ENCODE data around the gene POLA2.
A peak's percentile ranks its signal among the peaks of the same experiment; 100 is the strongest.
"Not testable (repeated sequence)": the region's sequence is repeated elsewhere in the genome, so short reads cannot be mapped to it uniquely, and the experiment has no call there.

POLA2 gene

DNA sequence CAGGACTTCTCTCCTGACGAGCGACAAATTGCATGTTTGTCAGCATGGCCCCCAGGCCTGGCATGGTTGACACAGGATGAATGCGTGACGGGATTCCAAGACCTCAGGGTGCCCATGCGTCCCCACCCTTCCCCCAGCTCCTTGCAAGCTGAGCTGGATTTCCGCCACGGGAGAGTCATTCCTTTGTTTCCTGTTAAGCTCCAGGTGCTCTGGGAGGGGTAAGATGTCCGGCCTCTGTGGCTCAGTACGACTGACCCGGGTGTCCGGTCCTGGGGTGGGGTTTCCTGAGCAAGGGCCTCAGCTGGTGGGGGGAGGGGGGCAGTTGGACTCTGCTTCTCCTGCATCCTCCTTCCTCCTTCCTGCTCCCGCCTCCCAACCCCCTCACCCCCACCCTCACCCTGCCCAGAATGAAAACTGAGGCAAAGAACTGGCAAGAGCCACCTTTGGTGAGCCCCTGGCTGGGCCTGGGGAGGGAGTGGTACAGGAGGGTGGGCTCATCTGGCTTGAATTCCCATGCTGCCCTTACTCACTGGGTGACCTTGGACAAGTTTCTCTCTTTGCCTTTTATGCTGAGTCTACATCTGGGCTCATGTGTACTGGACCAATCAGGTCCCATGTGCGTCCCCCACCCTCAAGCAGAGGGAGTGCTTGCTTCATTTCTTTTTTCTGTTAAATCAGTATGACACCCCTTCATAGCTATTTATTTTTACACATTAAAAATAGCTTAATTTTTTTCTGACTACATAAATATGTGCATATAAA is 55.4 kb downstream of the POLA2 start:
- in situ Hi-C loops (cut with HindIII; ENCODE audit: low pct_ligation_motif_present, low pct_unique_long_range_greater_than_20kb, low sequenced_read_pairs) = no loop called here
- DNase-seq = no peak

DNA sequence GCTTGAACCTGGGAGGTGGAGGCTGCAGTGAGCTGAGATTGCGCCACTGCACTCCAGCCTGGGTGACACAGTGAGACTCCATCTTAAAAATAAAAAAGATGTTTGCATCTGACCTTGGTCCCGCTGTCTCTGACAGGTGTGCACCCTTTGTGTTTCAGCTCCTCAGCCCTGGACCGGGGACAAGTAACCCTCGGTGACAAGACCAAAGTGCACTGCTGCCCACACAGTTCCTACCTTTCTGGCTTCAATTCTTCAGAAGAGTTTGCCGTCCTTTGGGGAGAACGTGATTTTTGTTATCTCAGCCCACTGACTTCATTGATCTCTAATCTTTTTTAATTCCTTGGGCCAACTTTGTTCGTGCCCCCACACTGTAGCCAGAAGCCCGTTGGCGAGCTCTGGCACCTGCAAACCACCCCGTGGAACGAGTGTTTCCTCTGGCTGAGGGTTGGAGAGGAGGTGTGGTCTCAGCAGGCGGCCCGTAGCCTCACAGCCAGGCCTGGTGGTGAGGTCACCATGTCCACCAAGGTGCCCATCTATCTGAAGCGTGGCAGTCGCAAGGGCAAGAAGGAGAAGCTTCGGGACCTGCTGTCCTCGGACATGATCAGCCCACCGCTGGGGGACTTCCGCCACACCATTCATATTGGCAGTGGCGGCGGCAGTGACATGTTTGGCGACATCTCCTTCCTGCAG is 58.8 kb downstream of the POLA2 start:
- in situ Hi-C loops (cut with HindIII; ENCODE audit: low pct_ligation_motif_present, low pct_unique_long_range_greater_than_20kb, low sequenced_read_pairs) = no loop called here
- DNase-seq = no peak

DNA sequence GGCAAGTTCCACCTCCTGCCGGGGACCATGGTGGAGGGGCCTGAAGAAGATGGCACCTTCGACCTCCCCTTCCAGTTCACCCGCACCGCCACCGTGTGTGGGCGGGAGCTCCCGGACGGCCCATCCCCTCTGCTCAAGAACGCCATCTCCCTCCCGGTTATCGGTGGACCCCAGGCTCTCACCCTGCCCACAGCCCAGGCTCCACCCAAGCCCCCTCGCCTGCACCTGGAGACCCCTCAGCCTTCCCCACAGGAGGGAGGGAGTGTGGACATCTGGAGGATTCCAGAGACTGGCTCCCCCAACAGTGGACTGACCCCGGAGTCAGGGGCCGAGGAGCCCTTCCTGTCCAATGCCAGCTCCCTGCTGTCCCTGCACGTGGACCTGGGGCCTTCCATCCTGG is 59.3 kb downstream of the POLA2 start:
- DNase-seq = no peak
- in situ Hi-C loops (cut with HindIII; ENCODE audit: low pct_ligation_motif_present, low pct_unique_long_range_greater_than_20kb, low sequenced_read_pairs) = no loop called here

GRCh38 chr11:65321828-65322485 is 60.2 kb downstream of the POLA2 start:
- DNase-seq = no peak
- in situ Hi-C loops (cut with HindIII; ENCODE audit: low pct_ligation_motif_present, low pct_unique_long_range_greater_than_20kb, low sequenced_read_pairs) = no loop called here

- in situ Hi-C loops (cut with HindIII; ENCODE audit: low pct_ligation_motif_present, low pct_unique_long_range_greater_than_20kb, low sequenced_read_pairs) = no loop called here
- no peak for DNase-seq
Observed at GRCh38 chr11:65323813-65324212, 62.1 kb downstream of the POLA2 start.

- in situ Hi-C loops (cut with HindIII; ENCODE audit: low pct_ligation_motif_present, low pct_unique_long_range_greater_than_20kb, low sequenced_read_pairs) = no loop called here
- DNase-seq = no peak
Observed at GRCh38 chr11:65325435-65325834, 63.7 kb downstream of the POLA2 start.

DNA sequence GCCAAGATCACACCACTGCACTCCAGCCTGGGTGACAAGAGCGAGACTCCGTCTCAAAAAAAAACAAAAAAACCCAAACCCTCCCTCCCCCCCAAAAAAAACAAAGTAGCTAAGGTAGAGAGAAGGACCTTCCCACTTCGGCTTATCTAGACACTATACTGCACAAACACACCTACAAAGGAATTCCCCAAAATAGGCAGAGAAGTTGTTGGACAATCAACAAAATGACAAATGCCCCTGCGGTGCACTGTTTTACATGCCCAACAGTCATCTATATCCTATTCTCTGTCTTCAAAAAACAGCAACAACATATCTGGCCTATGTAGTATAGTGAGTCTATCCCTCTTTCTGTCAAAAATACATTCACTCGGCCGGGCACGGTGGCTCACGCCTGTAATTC is 65.3 kb downstream of the POLA2 start:
- DNase-seq = no peak
- in situ Hi-C loops (cut with HindIII; ENCODE audit: low pct_ligation_motif_present, low pct_unique_long_range_greater_than_20kb, low sequenced_read_pairs) = no loop called here

- DNase-seq = no peak
- in situ Hi-C loops (cut with HindIII; ENCODE audit: low pct_ligation_motif_present, low pct_unique_long_range_greater_than_20kb, low sequenced_read_pairs) = no loop called here
Observed at GRCh38 chr11:65329478-65329877, 67.7 kb downstream of the POLA2 start.

- in situ Hi-C loops (cut with HindIII; ENCODE audit: low pct_ligation_motif_present, low pct_unique_long_range_greater_than_20kb, low sequenced_read_pairs) = no loop called here
- peak; percentile 84 for DNase-seq
Observed at GRCh38 chr11:65329944-65330403, 68.2 kb downstream of the POLA2 start.

GRCh38 chr11:65330544-65330943 is 68.8 kb downstream of the POLA2 start:
- DNase-seq = no peak
- in situ Hi-C loops (cut with HindIII; ENCODE audit: low pct_ligation_motif_present, low pct_unique_long_range_greater_than_20kb, low sequenced_read_pairs) = no loop called here

- DNase-seq; in situ Hi-C loops (cut with HindIII; ENCODE audit: low pct_ligation_motif_present, low pct_unique_long_range_greater_than_20kb, low sequenced_read_pairs): not testable (repeated sequence)
Observed at GRCh38 chr11:65332591-65332990, 70.8 kb downstream of the POLA2 start.

DNA sequence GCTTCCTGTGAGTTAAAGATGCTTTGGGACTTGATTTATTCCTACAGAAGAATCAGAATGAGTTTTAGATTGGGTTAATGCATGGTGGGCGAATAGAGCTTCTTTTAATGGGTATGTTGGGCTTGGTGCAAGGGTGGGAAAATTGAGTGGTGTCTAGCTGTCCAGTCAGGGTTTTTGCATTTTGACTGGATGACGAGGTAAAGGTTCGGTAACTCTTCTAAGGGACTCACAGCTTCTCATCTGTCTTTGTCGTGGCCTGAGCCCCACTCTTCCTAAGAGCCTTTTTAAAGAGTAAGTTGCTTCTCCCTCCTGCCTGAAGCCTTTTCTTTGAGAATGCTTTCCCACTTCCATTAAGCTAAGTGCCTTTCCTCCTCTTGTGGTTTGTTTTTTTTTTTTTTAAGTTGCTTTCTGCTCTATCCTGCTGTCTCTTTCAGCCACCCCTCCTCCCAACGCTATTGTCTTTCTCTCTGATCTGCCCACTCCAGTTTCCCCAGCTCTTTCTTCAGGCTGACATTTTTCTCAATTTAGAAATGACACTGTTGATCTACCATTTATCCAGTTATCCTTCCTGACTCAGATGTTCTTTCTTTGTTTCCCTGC is 73.0 kb downstream of the POLA2 start:
- DNase-seq = no peak
- in situ Hi-C loops (cut with HindIII; ENCODE audit: low pct_ligation_motif_present, low pct_unique_long_range_greater_than_20kb, low sequenced_read_pairs) = no loop called here

GRCh38 chr11:65338676-65339075 is 76.9 kb downstream of the POLA2 start:
- in situ Hi-C loops (cut with HindIII; ENCODE audit: low pct_ligation_motif_present, low pct_unique_long_range_greater_than_20kb, low sequenced_read_pairs) = no loop called here
- DNase-seq = no peak

- in situ Hi-C loops (cut with HindIII; ENCODE audit: low pct_ligation_motif_present, low pct_unique_long_range_greater_than_20kb, low sequenced_read_pairs) = no loop called here
- DNase-seq = no peak
Observed at GRCh38 chr11:65340226-65340625, 78.5 kb downstream of the POLA2 start.

- no peak for DNase-seq
- in situ Hi-C loops (cut with HindIII; ENCODE audit: low pct_ligation_motif_present, low pct_unique_long_range_greater_than_20kb, low sequenced_read_pairs) = no loop called here
Observed at GRCh38 chr11:65341856-65342255, 80.1 kb downstream of the POLA2 start.

Data from ACHN (cell line).